ENCODE measurements around the gene TMEM203. TPM values are rescaled to one million over a fixed set of nuclear protein-coding genes. Genes with fewer than 3 reads are reported as not detected.

TMEM203 gene
- polyA plus RNA-seq, 1 experiment, result 43.8 TPM

- POLR2A ChIA-PET, result interaction anchor here (0.6 kb wide), 1 partner anchor 30 kb away, joined by 4 read pairs; no protein-coding TSS in a partner anchor
- no peak for TF ChIP-seq CTCF (IDR thresholded peaks at IDR 0.05; ENCODE audit: insufficient read depth, low read depth, low read length)
Measured at GRCh38 chr9:137193771-137194170, 11.7 kb downstream of the TMEM203 start.

GRCh38 chr9:137192859-137193258 lies 12.6 kb downstream of the TMEM203 start:
- CTCF ChIA-PET, result interaction anchor here (0.9 to 1.4 kb wide), 3 partner anchors 34 to 129 kb away, joined by 3 to 5 read pairs (median 4); partner anchors contain the start of gene RNF224
- no peak for TF ChIP-seq CTCF (IDR thresholded peaks at IDR 0.05; ENCODE audit: insufficient read depth, low read depth, low read length)

More at GRCh38 chr9:137193771-137194170, 11.7 kb downstream of the TMEM203 start:
- Histone ChIP-seq H3K4me3 (ENCODE audit: low read depth, low read length) (no peak overlapping the region), H3K27me3 (ENCODE audit: control insufficient read depth, insufficient read depth, low read length) (no peaks in the 10 kb centered on the region), H3K36me3 (ENCODE audit: control insufficient read depth, insufficient read depth, low read length) (peaks cover 19% of the 10 kb centered on the region)
- CTCF ChIA-PET, result no interaction called here
- no peak for DNase-seq (ENCODE audit: low read depth)

GRCh38 chr9:137192448-137192780 lies 13.0 kb downstream of the TMEM203 start:
- CTCF ChIA-PET, result interaction anchor here (0.9 to 1.4 kb wide), 3 partner anchors 35 to 128 kb away, joined by 3 to 5 read pairs (median 4); partner anchors contain the start of gene RNF224
- no peak for DNase-seq (ENCODE audit: low read depth)
- POLR2A ChIA-PET, result no interaction called here
- Histone ChIP-seq H3K27me3 (ENCODE audit: control insufficient read depth, insufficient read depth, low read length) (no peaks in the 10 kb centered on the region), H3K36me3 (ENCODE audit: control insufficient read depth, insufficient read depth, low read length) (peaks cover 19% of the 10 kb centered on the region), H3K4me3 (ENCODE audit: low read depth, low read length) (no peak overlapping the region)
- no peak for TF ChIP-seq CTCF (IDR thresholded peaks at IDR 0.05; ENCODE audit: insufficient read depth, low read depth, low read length)

More at GRCh38 chr9:137192859-137193258, 12.6 kb downstream of the TMEM203 start:
- Histone ChIP-seq H3K36me3 (ENCODE audit: control insufficient read depth, insufficient read depth, low read length) (peaks cover 19% of the 10 kb centered on the region), H3K4me3 (ENCODE audit: low read depth, low read length) (no peak overlapping the region), H3K27me3 (ENCODE audit: control insufficient read depth, insufficient read depth, low read length) (no peaks in the 10 kb centered on the region)
- no peak for DNase-seq (ENCODE audit: low read depth)
- POLR2A ChIA-PET, result no interaction called here

GRCh38 chr9:137191691-137192447 lies 13.6 kb downstream of the TMEM203 start:
- no peak for DNase-seq (ENCODE audit: low read depth)
- ChIA-PET POLR2A (no interaction called here), CTCF (interaction anchor here (0.9 to 1.4 kb wide), 3 partner anchors 35 to 128 kb away, joined by 3 to 5 read pairs (median 4); partner anchors contain the start of gene RNF224)
- no peak for TF ChIP-seq CTCF (IDR thresholded peaks at IDR 0.05; ENCODE audit: insufficient read depth, low read depth, low read length)
- no peak overlapping the region for H3K4me3 ChIP-seq (ENCODE audit: low read depth, low read length)
- no peaks in the 10 kb centered on the region for H3K27me3 ChIP-seq (ENCODE audit: control insufficient read depth, insufficient read depth, low read length)
- H3K36me3 ChIP-seq (ENCODE audit: control insufficient read depth, insufficient read depth, low read length), result peaks cover 21% of the 10 kb centered on the region

GRCh38 chr9:137191245-137191644 lies 14.2 kb downstream of the TMEM203 start:
- CTCF ChIA-PET, result interaction anchor here (1.4 kb wide), 1 partner anchor 46 kb away, joined by 3 read pairs; no protein-coding TSS in a partner anchor
- no peak overlapping the region for H3K4me3 ChIP-seq (ENCODE audit: low read depth, low read length)
- POLR2A ChIA-PET, result no interaction called here
- H3K36me3 ChIP-seq (ENCODE audit: control insufficient read depth, insufficient read depth, low read length), result peaks cover 21% of the 10 kb centered on the region
- no peaks in the 10 kb centered on the region for H3K27me3 ChIP-seq (ENCODE audit: control insufficient read depth, insufficient read depth, low read length)
- no peak for DNase-seq (ENCODE audit: low read depth)
- no peak for TF ChIP-seq CTCF (IDR thresholded peaks at IDR 0.05; ENCODE audit: insufficient read depth, low read depth, low read length)

Measured in BJ (cell line).